ENCODE data around the gene LEPR.
"Not testable (repeated sequence)": the region's sequence is repeated elsewhere in the genome, so short reads cannot be mapped to it uniquely, and the experiment has no call there.

LEPR gene

DNA sequence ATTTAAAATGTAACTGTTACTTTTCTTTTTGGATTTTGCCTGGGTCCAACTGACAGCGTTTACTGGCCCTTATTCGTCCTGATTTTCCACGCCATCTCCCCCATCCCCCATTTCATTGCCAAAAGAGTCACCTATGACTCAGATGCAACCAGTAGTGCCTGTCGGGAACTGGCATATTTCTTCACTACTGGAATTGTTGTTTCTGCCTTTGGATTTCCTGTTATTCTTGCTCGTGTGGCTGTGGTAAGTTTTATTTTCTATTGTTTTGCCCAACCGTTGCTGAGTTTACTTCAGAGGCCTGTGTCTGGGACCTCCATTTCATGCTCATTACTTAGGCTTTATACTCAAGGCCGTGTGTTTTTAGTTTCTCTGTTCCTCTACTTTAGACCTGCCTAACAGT is 9.3 kb downstream of the LEPR start:
- no peak for DNase-seq (ENCODE audit: low read depth, low spot score)

DNA sequence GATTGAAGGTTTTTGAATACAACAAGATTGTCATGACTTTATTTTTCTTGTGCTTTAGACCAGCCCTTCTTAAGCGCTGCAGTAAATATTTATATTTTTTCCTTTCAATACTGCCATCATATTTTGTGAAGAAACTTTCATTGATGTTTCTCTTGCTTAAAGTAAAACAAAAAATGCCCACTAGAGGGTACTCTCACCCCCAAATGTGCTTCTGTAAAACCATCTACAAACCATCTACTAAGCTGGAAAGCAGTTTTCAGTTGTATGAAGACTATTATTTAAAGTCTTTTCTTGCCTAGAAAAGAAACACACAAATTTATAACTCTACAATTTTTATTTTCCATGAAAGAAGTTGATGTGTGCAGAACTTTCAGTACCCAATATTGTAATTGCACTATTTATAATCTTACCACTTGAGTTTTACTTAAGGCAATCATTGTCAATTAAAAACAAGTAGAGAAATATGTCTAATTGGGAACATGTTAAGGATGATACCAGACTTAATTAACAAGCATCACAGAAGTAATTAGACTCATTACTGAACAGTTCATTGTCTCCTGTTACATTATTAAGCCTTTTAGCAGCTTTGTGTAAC is 10.7 kb downstream of the LEPR start:
- peak; percentile 44 for DNase-seq (ENCODE audit: low read depth, low spot score)
- H3K4me3 ChIP-seq (ENCODE audit: low read length), result no peak overlapping the region

More for the DNA sequence above, 9.3 kb downstream of the LEPR start:
- H3K4me3 ChIP-seq (ENCODE audit: low read length), result no peak overlapping the region

DNA sequence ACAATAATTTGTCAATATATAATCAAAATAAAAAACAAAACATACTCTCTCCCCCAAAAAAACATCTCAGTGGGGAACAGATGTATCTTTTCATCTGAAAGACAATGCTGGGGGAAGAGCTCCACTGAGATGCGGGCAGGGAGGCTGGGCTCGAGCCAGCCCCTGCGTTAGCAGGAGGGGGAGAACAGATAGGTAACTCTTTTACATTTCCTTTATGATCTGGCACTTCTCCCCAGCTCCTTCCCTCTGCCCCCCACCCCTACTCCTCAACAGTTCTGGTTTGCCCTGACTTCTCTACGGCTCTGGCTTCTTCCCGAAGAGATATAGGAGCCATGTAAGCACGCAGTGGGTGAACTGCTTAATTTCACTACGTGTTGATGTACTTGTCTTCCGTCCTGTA is 12.4 kb downstream of the LEPR start:
- no peak for DNase-seq (ENCODE audit: low read depth, low spot score)
- no peak overlapping the region for H3K4me3 ChIP-seq (ENCODE audit: low read length)

DNA sequence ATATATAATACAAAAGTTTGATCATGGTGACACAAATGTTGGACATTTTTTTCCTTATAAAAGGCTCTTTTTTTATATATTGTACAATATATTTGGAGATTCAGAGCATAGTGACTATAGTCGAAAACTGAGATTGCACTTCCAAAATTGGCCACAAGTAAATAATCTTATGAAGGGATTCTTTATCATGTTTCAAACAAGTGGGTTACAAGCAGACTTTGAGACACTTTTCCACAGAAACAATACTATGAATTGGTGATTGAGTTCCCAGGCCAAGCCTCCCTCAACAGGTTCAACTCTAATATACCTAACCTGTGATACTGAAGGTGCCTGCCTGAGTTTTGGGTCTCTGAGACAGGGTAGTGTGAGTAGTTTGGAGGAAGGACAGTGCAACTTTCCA is 13.8 kb downstream of the LEPR start:
- no peak for DNase-seq (ENCODE audit: low read depth, low spot score)
- no peak overlapping the region for H3K4me3 ChIP-seq (ENCODE audit: low read length)

DNA sequence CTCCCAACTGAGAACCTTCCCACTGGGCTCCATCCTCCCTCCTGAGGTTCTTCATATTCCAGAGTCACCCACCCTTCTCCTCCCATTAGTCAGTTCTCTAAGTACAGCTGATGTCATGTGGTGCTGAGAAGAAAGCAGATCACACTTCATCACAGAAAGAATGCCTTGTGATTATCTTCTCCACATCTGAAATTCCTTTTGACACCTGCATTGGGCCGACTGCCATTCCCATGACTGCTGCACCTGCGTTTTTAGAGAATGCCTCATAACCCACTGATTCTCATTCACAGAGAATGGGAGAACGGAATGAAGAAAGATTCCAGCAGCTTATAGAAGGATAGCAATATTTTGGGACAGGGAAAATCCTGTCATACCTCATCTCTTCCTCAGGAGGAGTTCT is 14.3 kb downstream of the LEPR start:
- no peak for DNase-seq (ENCODE audit: low read depth, low spot score)
- H3K4me3 ChIP-seq (ENCODE audit: low read length), result no peak overlapping the region

DNA sequence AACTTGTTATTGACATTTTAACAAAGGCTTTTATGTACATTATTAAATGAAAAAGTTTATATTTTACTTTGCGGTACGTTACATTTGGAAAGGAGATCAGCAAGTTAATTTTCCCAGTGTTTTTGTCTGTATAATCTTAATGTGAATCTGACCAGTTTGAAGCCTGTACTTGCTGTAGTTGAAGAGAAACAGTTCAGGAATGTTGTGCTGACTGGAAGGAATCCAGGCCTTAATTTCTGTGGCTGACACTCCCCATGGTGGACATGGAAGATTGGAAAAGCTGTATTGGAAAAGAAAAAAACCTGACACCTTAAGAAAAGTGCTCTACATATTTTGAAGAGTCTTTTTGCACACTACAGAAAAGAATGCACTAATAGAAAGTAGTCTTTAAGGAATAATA is 15.5 kb downstream of the LEPR start:
- DNase-seq (ENCODE audit: low read depth, low spot score), result no peak
- no peak overlapping the region for H3K4me3 ChIP-seq (ENCODE audit: low read length)

DNA sequence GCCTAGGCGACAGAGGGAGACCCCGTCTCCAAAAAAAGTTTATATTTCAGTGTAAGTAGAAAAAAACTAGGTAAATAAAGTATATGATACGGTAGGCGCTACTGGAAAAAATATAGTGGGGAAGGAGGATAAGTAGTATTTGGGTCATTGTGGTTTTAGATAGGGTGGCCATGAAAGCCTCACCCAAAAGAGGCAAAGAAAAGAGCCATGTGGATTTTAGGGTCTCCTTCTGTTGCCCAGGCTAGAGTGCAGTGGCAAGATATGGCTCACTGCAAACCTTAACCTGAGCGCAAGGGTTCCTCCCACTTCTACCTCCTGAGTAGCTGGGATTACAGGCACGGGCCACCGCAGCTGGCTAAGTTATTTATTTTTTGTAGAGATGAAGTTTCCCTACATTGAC is 17.1 kb downstream of the LEPR start:
- no peak for DNase-seq (ENCODE audit: low read depth, low spot score)
- no peak overlapping the region for H3K4me3 ChIP-seq (ENCODE audit: low read length)

DNA sequence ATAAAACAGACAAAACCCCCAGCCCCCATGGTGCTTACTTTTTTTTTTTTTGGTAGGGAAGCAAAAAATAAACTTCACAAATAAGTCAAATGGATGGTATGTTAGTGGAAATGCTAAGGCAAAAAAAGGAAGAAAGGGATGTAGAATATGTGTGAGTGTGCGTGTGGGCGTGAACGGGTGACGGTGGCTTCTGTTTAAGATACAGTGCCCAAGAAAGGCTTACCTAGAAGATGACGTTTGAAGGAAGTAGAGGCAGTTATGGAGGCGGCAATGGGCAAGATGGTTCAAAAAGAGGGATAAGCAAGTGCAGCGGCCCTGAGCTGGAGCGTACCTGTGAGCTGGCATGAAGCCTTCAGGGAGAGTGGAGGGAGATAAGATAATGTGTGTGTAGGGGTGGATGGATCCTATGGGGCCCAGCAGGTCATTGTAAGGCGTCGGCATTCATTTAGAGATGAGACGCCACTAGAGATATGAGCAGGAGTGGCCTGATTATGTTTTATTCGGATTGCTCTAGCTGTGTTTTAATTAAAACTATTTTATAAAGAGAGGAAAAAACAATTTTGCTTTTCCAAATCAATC is 19.9 kb downstream of the LEPR start:
- H3K4me3 ChIP-seq (ENCODE audit: low read length), result no peak overlapping the region
- DNase-seq (ENCODE audit: low read depth, low spot score), result no peak

DNA sequence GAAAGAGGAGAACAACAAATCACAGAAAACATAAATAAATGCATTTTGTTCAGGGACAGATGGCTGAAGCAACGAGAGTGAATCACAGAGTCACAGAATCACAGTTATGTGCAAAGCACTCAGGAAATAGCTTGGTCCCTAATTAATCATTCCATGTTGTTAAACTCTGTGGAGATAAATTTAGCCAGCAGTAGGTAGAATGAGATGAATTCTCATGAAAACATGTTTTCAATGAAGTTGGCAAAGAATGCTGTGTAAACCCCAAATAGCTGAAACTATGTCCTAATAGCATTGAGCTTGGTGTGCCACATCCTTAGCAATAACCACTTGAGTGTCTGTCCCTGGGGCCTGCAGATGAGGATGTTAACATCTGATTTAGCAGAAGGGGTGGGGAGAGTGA is 20.4 kb downstream of the LEPR start:
- no peak for DNase-seq (ENCODE audit: low read depth, low spot score)
- no peak overlapping the region for H3K4me3 ChIP-seq (ENCODE audit: low read length)

DNA sequence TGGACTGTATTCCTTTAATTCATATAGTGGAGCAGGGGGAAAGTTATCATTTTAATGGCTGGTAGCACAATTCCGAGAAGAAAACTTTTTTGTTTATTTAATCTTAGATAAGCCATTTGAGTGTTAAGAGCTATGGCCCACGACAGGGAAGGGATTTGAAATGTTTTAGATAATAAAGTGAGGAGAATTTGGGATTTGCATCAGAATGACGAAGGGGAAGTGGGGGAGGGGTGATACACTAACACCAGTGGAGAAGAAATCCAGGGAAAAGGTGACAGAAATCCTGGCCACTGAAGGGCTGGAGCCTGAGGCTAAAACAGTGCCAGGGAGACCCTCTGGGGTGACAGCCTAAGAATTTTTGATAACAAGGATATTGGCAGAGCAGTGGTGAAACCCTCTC is 21.0 kb downstream of the LEPR start:
- H3K4me3 ChIP-seq (ENCODE audit: low read length), result no peak overlapping the region
- no peak for DNase-seq (ENCODE audit: low read depth, low spot score)

DNA sequence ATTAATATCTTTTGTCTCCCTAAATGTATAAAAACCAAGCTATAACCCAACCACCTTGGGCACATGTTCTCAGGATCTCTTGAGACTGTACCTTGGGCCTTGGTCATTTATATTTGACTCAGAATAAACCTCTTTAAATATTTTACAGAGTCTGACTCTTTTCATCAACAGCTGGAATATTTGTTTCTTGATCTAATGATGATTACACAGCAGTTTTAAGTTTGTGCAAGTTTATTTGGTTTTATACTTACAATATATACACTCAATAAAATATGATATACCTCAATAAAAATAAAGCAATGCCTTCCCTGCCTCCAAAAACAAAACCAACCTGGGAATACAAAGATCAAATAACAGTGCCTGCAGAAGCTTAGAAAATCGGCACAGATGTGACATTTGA is 22.0 kb downstream of the LEPR start:
- no peak for DNase-seq (ENCODE audit: low read depth, low spot score)
- no peak overlapping the region for H3K4me3 ChIP-seq (ENCODE audit: low read length)

DNA sequence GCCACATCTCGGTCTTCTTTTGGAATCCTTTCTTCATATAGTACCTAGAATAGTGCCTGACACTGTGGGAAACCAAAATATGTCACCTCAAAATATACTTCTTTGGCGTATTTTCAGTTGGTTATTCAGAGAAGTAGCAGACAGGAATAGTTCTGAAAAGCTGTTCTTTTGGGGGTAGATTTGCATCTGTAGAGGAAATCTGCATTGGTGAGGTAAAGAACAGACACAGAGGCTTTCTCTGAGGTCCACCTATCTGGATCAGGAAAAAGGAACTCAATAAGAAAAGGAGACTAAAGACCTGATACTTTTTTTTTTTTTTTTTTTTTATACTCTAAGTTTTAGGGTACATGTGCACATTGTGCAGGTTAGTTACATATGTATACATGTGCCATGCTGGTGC is 23.2 kb downstream of the LEPR start:
- DNase-seq (ENCODE audit: low read depth, low spot score), result no peak
- no peak overlapping the region for H3K4me3 ChIP-seq (ENCODE audit: low read length)

DNA sequence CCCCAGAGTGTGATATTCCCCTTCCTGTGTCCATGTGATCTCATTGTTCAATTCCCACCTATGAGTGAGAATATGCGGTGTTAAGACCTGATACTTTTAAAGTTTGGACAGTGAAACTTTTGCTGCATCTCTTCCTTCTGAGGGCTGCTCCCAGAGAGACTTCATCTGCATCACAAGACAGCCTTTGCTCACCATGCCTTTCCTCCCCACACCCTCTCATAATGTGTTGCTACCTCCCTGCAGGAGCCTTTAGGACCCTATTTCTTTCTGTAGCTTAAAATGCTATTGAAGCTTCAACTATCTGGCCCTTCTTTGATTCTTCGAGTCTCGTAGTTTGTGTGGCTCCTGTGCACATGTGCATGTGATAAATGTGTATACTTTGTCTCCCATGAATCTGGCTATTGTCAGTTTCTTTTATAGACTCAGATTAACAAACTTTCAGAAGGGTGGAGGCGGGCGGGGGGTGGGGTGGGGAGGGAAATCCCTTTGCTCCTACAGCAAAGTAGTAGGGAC is 23.7 kb downstream of the LEPR start:
- H3K4me3 ChIP-seq (ENCODE audit: low read length), result no peak overlapping the region
- DNase-seq (ENCODE audit: low read depth, low spot score), result no peak

DNA sequence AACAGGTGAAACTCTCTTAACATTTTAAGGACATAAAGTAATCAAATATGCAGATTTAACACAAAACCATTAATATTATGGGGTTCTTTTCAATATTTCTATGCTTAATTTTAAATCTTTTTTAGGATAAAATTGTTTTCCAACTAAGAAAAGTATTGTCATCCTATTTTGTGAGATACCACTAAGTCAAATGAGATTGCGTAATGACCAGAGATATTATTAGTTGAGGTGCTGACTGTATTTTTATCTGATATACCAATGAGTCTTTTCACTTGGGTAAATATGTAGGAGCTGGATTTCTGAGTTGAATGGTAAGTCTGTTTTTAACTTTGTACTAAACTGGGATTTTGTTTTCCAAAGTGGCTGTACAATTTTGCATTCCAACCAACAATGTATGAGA is 25.4 kb downstream of the LEPR start:
- H3K4me3 ChIP-seq (ENCODE audit: low read length), result no peak overlapping the region
- DNase-seq (ENCODE audit: low read depth, low spot score), result no peak

DNA sequence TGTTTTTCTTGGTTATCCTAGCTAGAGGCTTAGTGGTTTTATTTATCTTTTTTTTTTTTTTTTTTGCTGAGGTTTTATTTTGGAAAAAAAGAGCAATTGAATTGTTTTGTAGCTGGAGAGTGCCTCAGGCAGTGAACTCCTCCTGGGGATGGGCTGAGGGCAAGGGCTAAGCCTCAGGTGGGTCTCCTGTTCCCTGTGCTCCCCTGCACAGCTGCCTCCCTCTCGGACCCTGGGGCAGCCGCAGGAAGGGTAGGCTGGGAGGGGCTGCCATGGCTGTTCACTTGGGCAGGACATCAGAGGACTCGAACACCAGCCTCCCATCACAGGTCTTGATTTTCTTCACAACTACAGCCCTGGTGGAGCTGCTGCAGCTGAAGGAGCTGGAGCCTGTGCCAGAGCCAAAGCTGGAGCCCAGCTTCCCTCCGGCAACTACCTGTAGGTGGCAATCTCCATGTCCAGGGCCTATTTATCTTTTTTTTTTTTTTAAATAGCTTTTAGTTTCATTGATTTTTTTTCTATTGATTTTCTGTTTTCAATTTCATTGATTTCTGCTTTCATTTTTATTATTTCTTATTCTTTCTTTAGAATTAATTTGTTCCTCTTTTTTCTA is 28.9 kb downstream of the LEPR start:
- no peak for DNase-seq (ENCODE audit: low read depth, low spot score)
- H3K4me3 ChIP-seq (ENCODE audit: low read length), result no peak overlapping the region

DNA sequence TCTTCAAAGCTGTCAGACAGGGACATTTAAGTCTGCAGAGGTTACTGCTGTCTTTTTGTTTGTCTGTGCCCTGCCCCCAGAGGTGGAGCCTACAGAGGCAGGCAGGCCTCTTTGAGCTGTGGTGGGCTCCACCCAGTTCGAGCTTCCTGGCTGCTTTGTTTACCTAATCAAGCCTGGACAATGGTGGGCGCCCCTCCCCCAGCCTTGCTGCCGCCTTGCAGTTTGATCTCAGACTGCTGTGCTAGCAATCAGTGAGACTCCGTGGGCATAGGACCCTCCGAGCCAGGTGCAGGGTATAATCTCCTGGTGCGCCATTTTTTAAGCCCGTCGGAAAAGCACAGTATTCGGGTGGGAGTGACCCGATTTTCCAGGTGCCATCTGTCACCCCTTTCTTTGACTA is 35.2 kb downstream of the LEPR start:
- H3K4me3 ChIP-seq (ENCODE audit: low read length); DNase-seq (ENCODE audit: low read depth, low spot score): not testable (repeated sequence)

DNA sequence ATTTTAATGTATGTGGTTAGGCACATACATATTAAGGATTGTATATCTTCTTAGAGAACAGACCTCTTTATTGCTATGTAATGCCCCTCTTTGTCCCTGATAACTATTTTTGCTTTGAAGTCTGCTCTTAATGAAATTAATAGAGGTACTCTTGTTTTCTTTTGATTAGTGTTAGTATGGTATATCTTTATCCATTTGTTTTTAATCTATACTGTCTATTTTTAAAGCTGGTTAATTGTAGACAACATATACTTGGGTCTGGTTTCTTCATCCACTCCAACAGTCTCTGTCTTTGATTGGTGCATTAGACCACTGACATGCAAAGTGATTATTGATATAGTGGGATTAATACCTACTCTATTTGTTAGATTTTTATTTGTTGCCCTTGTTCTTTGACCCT is 36.0 kb downstream of the LEPR start:
- H3K4me3 ChIP-seq (ENCODE audit: low read length), result no peak overlapping the region
- no peak for DNase-seq (ENCODE audit: low read depth, low spot score)

DNA sequence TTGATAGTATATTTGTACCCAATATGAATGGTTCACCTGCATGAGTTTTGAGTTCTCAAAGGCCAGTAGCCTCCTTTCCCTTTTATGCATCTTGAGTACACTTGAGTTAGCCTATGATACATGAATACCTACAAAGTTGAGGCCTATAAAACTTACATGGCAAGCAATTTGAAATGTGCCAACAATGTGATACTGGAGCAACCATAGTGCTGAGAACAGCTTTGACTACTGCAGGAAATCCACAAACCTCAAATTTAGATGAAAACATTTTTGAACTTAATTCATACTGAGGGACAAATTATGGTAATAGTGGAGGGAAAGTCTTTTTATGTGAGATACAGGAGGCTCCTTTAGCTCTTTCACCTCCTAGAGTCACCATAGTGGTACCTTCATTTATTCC is 37.4 kb downstream of the LEPR start:
- DNase-seq (ENCODE audit: low read depth, low spot score), result peak; percentile 49
- no peak overlapping the region for H3K4me3 ChIP-seq (ENCODE audit: low read length)

DNA sequence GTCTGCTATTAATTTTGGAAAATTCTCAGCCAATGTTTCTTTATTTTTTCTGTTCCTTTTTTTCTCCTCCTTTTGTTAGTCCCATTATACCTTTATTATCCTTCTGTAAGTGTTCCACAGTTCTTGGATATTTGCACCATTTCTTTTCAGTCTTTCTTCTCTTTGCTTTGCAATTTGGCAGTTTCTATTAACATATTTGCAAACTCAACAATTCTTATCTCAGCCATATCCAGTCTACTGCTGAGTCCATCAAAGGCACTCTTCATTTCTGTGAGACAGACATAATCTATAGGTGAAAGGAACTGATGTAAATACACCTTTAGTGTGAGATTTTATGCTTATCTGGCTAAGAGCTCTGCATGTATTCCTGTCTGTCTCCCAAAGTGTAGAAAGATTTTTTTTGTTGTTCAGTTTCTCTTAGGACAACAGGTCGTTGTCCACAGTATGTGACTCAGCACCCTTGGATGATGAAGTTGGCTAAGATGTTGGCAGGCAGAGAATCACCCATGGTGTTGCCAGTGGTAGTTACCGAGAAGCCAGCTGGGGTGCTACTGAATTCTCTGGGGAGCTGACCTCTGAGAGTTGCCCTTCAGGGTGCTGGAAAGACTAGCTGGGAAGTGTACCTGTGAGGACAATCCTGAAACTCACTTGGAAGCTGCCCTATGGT is 38.4 kb downstream of the LEPR start:
- DNase-seq (ENCODE audit: low read depth, low spot score), result no peak
- no peak overlapping the region for H3K4me3 ChIP-seq (ENCODE audit: low read length)

DNA sequence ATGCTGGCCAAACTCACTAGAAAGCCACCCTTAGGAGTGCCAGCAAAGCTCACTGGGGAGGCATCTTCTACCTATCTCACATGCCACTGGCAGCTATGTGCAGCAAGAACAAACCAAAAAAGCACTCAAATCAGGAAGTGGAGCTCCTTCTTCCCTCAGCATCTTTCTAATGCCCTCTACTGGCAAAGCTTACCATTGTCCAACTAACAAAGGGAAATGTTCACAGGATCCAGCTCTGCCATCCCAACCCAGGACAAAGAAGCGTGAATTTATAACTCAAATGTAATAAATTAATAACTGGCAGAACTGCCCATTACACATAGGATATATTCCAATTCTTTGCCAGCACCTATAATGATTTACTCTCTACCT is 38.9 kb downstream of the LEPR start:
- H3K4me3 ChIP-seq (ENCODE audit: low read length), result no peak overlapping the region
- peak; percentile 49 for DNase-seq (ENCODE audit: low read depth, low spot score)

Data from Jurkat, Clone E6-1 (cell line).